ENCODE data around the gene RAPGEF4.

GRCh38 chr2:173051463-173052215 is 316.0 kb downstream of the RAPGEF4 start:
- TF ChIP-seq, protein P1, sequence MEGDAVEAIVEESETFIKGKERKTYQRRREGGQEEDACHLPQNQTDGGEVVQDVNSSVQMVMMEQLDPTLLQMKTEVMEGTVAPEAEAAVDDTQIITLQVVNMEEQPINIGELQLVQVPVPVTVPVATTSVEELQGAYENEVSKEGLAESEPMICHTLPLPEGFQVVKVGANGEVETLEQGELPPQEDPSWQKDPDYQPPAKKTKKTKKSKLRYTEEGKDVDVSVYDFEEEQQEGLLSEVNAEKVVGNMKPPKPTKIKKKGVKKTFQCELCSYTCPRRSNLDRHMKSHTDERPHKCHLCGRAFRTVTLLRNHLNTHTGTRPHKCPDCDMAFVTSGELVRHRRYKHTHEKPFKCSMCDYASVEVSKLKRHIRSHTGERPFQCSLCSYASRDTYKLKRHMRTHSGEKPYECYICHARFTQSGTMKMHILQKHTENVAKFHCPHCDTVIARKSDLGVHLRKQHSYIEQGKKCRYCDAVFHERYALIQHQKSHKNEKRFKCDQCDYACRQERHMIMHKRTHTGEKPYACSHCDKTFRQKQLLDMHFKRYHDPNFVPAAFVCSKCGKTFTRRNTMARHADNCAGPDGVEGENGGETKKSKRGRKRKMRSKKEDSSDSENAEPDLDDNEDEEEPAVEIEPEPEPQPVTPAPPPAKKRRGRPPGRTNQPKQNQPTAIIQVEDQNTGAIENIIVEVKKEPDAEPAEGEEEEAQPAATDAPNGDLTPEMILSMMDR (IDR thresholded peaks at IDR 0.05; ENCODE audit: low read depth, low read length), result no peak
- no peak for TF ChIP-seq EZH2phosphoT487 (IDR thresholded peaks at IDR 0.05; ENCODE audit: low read depth)
